HG02642 (cell line): ENCODE measurements around the gene TENT4A.

Source experiments
- ATAC-seq: cut with Tn5 transposase; IDR thresholded peaks from one replicate; pipeline ENCODE4 v1.9.1; 2021; ENCODE audit warnings: mild to moderate bottlenecking; ENCODE audit not compliant: unreplicated experiment, poor library complexity

Gene TENT4A

GRCh38 chr5:6786786-6787495 lies 73.7 kb downstream of the TENT4A start:
- ATAC-seq, result no peak

GRCh38 chr5:6787941-6788340 lies 74.7 kb downstream of the TENT4A start:
- ATAC-seq, result no peak

GRCh38 chr5:6788439-6788838 lies 75.2 kb downstream of the TENT4A start:
- ATAC-seq, result no peak

GRCh38 chr5:6788956-6789649 lies 75.9 kb downstream of the TENT4A start:
- ATAC-seq, result no peak

DNA sequence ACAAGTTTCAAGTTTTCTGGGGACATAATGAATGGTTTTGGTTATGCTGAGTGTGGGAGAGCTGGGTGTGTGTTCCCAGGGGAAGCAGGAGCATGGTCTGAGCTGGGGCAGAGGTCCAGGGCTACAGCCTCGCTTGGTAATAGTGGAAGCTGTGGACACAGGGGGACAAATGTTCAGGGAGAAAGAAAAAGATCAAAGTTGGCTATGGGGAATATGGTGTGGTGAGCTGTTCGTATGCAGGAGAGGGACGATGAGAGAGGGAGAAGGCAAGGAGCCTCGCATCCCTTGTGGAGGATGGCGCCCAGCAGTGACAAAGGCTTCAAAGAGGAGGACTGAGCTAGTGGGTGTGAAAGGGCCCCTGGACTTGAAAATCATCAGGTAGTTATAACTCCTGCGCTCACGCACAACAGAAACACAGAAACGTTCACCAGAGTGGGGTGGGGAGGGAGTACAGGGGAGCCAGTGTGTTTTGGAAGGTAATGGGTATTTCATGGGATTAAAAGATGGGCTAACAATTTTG lies 77.2 kb downstream of the TENT4A start:
- no peak for ATAC-seq

DNA sequence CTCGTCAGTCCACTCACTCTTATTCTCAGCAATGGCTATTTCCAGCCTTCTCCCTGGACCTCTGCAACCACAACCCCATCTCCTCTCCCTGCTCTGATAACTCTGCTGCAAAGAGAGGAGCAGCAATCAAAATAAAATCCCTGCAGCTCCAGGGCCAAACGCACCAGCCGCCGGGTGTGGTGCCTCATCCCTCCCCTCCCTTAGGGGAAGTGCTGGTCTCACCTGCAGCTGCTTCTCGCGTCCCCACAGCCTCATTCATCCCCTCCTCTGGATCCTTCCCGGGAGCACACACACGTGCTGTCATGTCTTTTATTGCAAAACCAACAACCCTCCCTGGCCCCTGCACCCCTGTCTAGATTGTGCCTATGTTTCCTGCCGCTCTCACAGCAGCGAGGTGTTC lies 77.8 kb downstream of the TENT4A start:
- ATAC-seq, result no peak

- ATAC-seq, result no peak
Measured at GRCh38 chr5:6792376-6792775, 79.1 kb downstream of the TENT4A start.

DNA sequence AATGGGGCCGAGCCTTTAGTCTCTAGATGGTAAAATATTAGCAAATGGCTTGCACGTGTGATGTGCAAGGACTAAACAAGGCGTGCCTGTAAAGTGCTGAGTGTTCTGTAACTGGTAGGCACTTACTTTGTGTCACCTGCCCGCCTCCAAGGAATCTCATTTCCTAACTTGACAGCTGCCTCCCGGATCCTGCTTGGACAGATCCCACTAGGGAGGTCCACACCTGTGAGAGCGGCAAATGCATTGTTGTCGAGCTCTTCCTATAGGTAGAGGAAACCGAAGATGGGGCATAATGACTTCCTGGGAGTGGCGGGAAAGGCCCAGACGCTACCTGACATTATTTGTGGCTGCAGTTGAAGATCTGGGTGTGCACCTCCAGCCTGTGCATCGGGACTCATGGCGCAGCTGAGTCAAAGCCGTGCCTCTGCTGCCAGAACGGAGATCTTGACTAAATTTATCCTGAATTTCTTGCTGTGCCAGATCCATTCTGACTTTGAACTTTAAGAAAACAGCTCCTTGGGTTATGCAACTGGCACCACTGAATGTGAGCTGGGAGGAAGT lies 79.8 kb downstream of the TENT4A start:
- no peak for ATAC-seq

DNA sequence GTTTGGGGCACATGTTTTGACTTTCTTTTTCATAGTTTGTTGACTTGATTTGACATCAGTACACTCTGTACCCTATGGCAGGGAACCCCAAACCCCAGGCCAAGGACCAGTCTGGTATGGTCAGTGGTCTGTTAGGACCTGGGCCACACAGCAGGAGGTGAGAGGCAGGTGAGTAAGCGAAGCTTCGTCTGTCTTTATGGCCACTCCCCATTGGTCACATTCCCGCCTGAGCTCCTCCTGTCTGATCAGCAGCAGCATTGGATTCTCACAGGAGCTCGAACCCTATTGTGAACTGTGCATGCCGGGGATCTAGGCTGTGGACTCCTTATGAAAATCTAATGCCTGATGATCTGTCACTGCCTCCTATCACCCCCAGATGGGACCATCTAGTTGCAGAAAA lies 88.0 kb downstream of the TENT4A start:
- no peak for ATAC-seq

DNA sequence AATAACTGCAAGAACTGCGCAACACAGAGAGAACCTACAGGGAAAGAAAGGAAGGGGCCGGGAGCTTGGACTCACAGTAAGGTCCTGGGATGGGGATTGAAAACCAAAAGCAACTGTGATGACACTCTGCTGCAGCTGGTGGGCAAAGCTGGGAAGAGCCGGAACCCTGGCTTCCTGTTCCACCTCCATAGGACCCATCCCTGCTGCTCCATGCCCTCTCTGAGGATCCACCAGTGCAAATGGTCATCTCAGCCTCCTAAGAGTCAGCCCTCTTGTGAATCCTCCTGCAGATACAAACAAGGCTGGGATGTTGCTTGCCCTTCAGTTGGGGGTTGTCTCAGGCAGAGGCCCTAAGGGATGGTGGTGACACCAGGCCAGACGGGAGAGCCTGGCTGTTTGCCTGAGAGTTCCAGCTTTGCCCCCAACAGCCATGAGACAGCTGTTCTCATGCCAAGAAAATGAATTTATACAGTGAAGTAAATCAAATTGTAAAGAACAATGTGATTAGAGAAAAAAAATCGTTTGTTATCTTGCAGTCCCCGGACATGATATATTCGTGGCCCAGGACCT lies 90.8 kb downstream of the TENT4A start:
- no peak for ATAC-seq

DNA sequence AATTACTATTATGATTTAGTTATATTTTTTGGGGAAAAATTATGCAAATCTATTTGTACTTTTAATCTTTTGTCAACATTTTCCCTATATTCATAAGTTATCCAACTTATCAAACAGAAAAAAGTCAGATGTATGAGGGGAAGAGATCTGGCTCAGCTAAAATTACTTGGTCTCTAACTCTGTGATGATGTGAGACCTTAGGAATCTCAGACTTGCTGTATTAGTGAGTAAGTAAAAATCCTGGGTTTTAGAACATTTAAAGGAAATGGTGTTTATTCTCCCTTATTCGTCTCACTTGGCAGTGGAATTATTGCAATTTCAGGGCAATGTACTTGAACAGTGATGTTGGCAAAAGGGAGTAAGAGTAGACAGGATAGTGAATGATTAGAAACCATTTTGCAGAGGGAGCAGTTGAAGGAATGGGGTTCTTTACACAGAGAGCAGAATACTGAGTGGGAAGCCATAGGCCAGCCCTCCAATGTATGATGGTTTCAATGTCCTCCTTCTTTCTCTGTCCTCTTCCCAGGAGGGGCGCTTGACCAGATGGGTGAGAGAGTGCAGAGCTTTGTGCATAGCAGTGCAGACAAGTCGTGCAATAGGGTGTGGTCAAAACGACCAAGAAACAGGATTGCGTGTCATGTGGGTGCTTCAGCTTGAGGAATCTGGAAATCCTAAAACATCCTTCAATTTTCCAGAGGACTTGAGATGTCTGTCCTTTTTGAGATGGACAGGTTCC lies 91.7 kb downstream of the TENT4A start:
- ATAC-seq, result no peak

GRCh38 chr5:6805841-6806240 lies 92.6 kb downstream of the TENT4A start:
- ATAC-seq, result no peak
